GM12878 (cell line): ENCODE results near the gene ARMC9. TPM values are rescaled to one million over a fixed set of nuclear protein-coding genes. Genes with fewer than 3 reads are reported as not detected.

Source experiments
- ATAC-seq: fragments of 200-7000 bp; cut with Tn5 transposase; 3 replicates; pipeline ENCODE4 v1.9.1; 2020; ENCODE audit warnings: mild to moderate bottlenecking, moderate library complexity
- BruUV-seq: library from RNA; stranded (reverse); fragments of 400-500 nt; replicated peaks from 2 replicates; lab custom pipeline; 2021; lab: Mats Ljungman, UMichigan
- CTCF ChIA-PET: fragments of 300-600 bp; sonication (Branson Sonifier 250); formaldehyde crosslinking; extraction: SDS; loops from one replicate; lab custom pipeline; 2021; ENCODE audit warnings: inconsistent platforms; lab: Yijun Ruan, JAX
- POLR2A ChIA-PET: fragments of 350-600 bp; formaldehyde crosslinking; extraction: SDS; loops from one replicate; lab custom pipeline; 2021; ENCODE audit warnings: inconsistent platforms; lab: Charles Lee
- RAD21 ChIA-PET: fragments of 300-600 bp; sonication (Branson Sonifier 250); formaldehyde crosslinking; loops from one replicate; lab custom pipeline; 2023; ENCODE audit warnings: antibody characterized with exemption; ENCODE audit not compliant: unreplicated experiment; lab: Charles Lee
- SMC1A ChIA-PET: fragments of 300-600 bp; sonication (Branson Sonifier 250); formaldehyde crosslinking; loops from one replicate; lab custom pipeline; 2023; ENCODE audit not compliant: unreplicated experiment, uncharacterized antibody; lab: Charles Lee
- DNase-seq: peaks from one replicate; pipeline ENCODE4 v3.0.0-alpha.2; 2011; ENCODE audit warnings: low read depth, low spot score
- FAIRE-seq: peaks from 3 replicates; lab custom pipeline; 2011; peaks lifted over from hg19 to GRCh38; lab: Jason Lieb, UNC
- H2AFZ ChIP-seq: 2 replicates; pipeline ENCODE4 v1.6.0; 2011; ENCODE audit warnings: low read depth, low read length, control low read depth; ENCODE audit not compliant: control insufficient read depth
- H3K27ac ChIP-seq: 2 replicates; pipeline ENCODE4 v1.5.1; 2011; ENCODE audit warnings: control low read depth; ENCODE audit not compliant: control insufficient read depth, insufficient read depth
- H3K27me3 ChIP-seq, 2 experiments: replicated peaks in 1 of 2; 2 replicates each; pipeline versions ENCODE4 v1.6.0 to v1.6.1; 2011; ENCODE audit warnings: low read length in 1 of 2; ENCODE audit not compliant: control insufficient read depth in 2 of 2, insufficient read depth in 2 of 2
- H3K36me3 ChIP-seq, 2 experiments: 2 replicates each; pipeline ENCODE4 v1.5.1; 2011; ENCODE audit warnings: low read length in 1 of 2; ENCODE audit not compliant: control insufficient read depth in 2 of 2, insufficient read depth in 2 of 2
- H3K4me1 ChIP-seq: 2 replicates; pipeline ENCODE4 v1.6.1; 2011; ENCODE audit warnings: mild to moderate bottlenecking, low read length, moderate library complexity, mixed read lengths; ENCODE audit not compliant: control insufficient read depth, insufficient read depth
- H3K4me2 ChIP-seq: 2 replicates; pipeline ENCODE4 v1.6.0; 2011; ENCODE audit warnings: control low read depth; ENCODE audit not compliant: control insufficient read depth, insufficient read depth
- H3K4me3 ChIP-seq: fragments of 200-600 bp; sonication (generic); 2 replicates; pipeline ENCODE4 v1.5.1; 2016
- H3K79me2 ChIP-seq: 2 replicates; pipeline ENCODE4 v1.6.0; 2011; ENCODE audit warnings: low read length; ENCODE audit not compliant: control insufficient read depth, insufficient read depth
- H3K9ac ChIP-seq: 2 replicates; pipeline ENCODE4 v1.8.0; 2011; ENCODE audit warnings: low read length, control low read depth, mixed read lengths; ENCODE audit not compliant: control insufficient read depth, insufficient read depth
- H3K9me3 ChIP-seq: replicated peaks from 3 replicates; pipeline ENCODE4 v1.5.1; 2011; ENCODE audit warnings: mild to moderate bottlenecking, low read length; ENCODE audit not compliant: control insufficient read depth, insufficient read depth
- H4K20me1 ChIP-seq: 2 replicates; pipeline ENCODE4 v1.6.0; 2011; ENCODE audit not compliant: control insufficient read depth, insufficient read depth
- ASH2L ChIP-seq: fragments of 300-600, 200-600 bp; sonication (generic); IDR thresholded peaks from 2 replicates; pipeline ENCODE4 v1.6.1; 2017; ENCODE audit warnings: low read depth, mild to moderate bottlenecking, borderline replicate concordance
- ATF2 ChIP-seq: IDR thresholded peaks from 2 replicates; pipeline ENCODE4 v1.6.1; 2012; ENCODE audit warnings: low read length, inconsistent platforms
- HCFC1 ChIP-seq: fragments of 150-350 bp; IDR thresholded peaks from 2 replicates; pipeline ENCODE4 v1.6.1; 2014; ENCODE audit warnings: low read length
- MEF2A ChIP-seq: IDR thresholded peaks from 2 replicates; pipeline ENCODE4 v1.6.1; 2011; ENCODE audit warnings: low read depth, mild to moderate bottlenecking, low read length, moderate library complexity; ENCODE audit not compliant: insufficient read depth
- MEF2B ChIP-seq: fragments of 450-650 bp; IDR thresholded peaks from 2 replicates; pipeline ENCODE4 v1.6.1; 2018; ENCODE audit warnings: mild to moderate bottlenecking, moderate library complexity; ENCODE audit not compliant: partially characterized antibody, poor library complexity, severe bottlenecking
- NFYA ChIP-seq: IDR thresholded peaks from 2 replicates; pipeline ENCODE4 v1.6.1; 2011; ENCODE audit warnings: low read depth, mild to moderate bottlenecking, low read length, improper control_type of control experiment, borderline replicate concordance
- SUPT20H ChIP-seq: IDR thresholded peaks from 2 replicates; pipeline ENCODE4 v1.6.1; 2011; ENCODE audit warnings: low read depth, mild to moderate bottlenecking, low read length, moderate library complexity, borderline replicate concordance; ENCODE audit not compliant: control insufficient read depth
- TAF1 ChIP-seq: IDR thresholded peaks from 2 replicates; pipeline ENCODE4 v1.6.1; 2011; ENCODE audit warnings: mild to moderate bottlenecking, low read depth, low read length, borderline replicate concordance
- WGBS: methylation state at CpG from one replicate; pipeline ENCODE4 v1.1.6; 2016; ENCODE audit warnings: low lambda C conversion rate; ENCODE audit not compliant: insufficient replicate concordance, insufficient coverage; ENCODE audit errors: missing lambda C conversion rate; 5-methylcytosine and 5-hydroxymethylcytosine counted together
- in situ Hi-C: fragments of 300-500 bp; cut with MboI; formaldehyde crosslinking; loops from 9 replicates; pipeline ENCODE4 v1.14.3; 2018; ENCODE audit warnings: mixed read lengths
- intact Hi-C: fragments of 100-400 bp; cut with micrococcal nuclease; formaldehyde crosslinking; loops from one replicate; pipeline ENCODE4 v1.14.2; 2022; ENCODE audit not compliant: unreplicated experiment
- polyA plus RNA-seq, 11 experiments: library from polyadenylated mRNA; depleted of rRNA in 4 of 11; unstranded in 6 of 11; stranded (reverse) in 5 of 11; fragments of >200 nt; fragmentation: Nextera tagmentation in 4 of 11; fragmentation: Illumina TruSeq in 1 of 11; extraction: Ambion mirVana in 4 of 11; extraction: Trizol in 1 of 11; gene quantifications; 1 replicate in 1 of 11; 2 replicates in 10 of 11; pipeline versions ENCODE4 v1.2.1 to v1.2.3, GENCODE V29; 2011 to 2016; ENCODE audit warnings: inconsistent platforms in 2 of 11, missing spikeins in 2 of 11, low read depth in 1 of 11
- total RNA-seq, 4 experiments: library from RNA; depleted of rRNA in 3 of 4; stranded (reverse); fragments of >200 nt in 3 of 4; fragmentation: Illumina TruSeq in 1 of 4; extraction: Trizol in 1 of 4; gene quantifications; 2 replicates each; pipeline versions ENCODE4 v1.2.1 to v1.2.3, GENCODE V29; 2013 to 2021

ARMC9 gene
- total and polyA plus RNA-seq, 10 of the 15 experiments (the other 5 are each of a cell fraction or from before 2014, with no cell fraction given) = 3.8 to 21.8 (median 10.4) TPM

DNA sequence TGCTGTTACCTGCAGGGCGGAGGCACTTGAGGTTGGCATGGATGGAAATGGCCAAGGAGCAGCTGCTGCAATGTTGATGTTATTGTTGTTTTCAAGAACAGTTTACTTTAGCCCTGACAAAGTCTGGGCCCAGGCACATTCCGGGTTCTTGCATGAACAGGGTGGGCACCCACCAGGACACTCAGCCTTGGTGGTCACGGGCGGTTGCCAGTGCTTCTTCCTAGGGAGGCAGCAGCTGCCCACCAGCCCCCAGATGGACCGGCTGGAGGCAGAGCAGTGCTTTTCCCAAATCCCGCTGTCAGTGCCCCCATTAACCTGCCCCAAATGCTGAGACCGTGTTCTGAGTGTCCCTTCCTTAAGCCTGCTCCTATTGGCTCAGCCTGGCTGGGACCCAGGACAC, 158.6 kb downstream of the ARMC9 start:
- Histone ChIP-seq H3K4me2 (no peak overlapping the region), H4K20me1 (no peaks in the 10 kb centered on the region), H3K27ac (no peak overlapping the region), H3K79me2 (no peaks in the 10 kb centered on the region), H3K27me3 (no peaks in the 10 kb centered on the region), H2AFZ (no peak overlapping the region), H3K4me3 (no peak overlapping the region), H3K9me3 (no peaks in the 10 kb centered on the region), H3K9ac (no peak overlapping the region), H3K36me3 (no peaks in the 10 kb centered on the region), H3K4me1 (peaks cover 6% of the 10 kb centered on the region)
- RAD21 ChIA-PET = no interaction called here
- 49% methylated on average over 7 of the region's 7 CpGs for WGBS
- no TSS peak for BruUV-seq
- FAIRE-seq = no peak
- CTCF ChIA-PET = no interaction called here
- ATAC-seq = no peak
- POLR2A ChIA-PET = no interaction called here
- SMC1A ChIA-PET = interaction anchor here (0.7 kb wide), 1 partner anchor 240 kb away, joined by 3 read pairs; no protein-coding TSS in a partner anchor
- intact Hi-C loops (no loop called here), in situ Hi-C loops (no loop called here)
- TF ChIP-seq MEF2A = no peak
- TF ChIP-seq HCFC1 = no peak
- TF ChIP-seq ASH2L = no peak
- no peak for TF ChIP-seq SUPT20H
- TF ChIP-seq MEF2B = no peak
- TF ChIP-seq NFYA = no peak
- no peak for TF ChIP-seq TAF1
- TF ChIP-seq ATF2 = no peak
- TF ChIP-seq, all 136 proteins: peak for 0
- no peak for DNase-seq
